Kidney capillary endothelial cell (primary cell): ENCODE measurements around the gene DES.

ENCODE experiments used
- DNase-seq: peaks from one replicate; pipeline ENCODE4 v3.0.0-alpha.2; 2018; ENCODE audit warnings: low spot score

Gene DES

DNA sequence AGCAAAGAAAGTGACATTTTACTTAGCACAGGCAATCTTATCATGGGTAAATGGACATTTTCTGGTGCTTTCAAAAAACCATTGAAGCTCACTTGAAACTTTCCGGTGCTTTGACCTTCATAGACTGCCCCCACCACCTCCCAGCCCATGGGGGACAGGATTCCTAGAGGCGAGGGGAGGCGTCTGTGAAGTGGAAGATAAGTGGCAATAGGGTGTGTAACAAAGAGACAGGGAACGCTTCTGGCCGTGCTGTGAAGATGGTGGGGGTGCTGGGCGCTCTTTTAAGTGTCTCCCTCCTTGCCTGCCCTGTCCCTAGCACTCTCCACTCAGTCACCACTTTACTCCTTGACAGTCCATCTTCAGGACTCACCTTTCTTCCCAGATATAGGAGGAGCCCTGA is 57.1 kb downstream of the DES start:
- DNase-seq, result no peak

DNA sequence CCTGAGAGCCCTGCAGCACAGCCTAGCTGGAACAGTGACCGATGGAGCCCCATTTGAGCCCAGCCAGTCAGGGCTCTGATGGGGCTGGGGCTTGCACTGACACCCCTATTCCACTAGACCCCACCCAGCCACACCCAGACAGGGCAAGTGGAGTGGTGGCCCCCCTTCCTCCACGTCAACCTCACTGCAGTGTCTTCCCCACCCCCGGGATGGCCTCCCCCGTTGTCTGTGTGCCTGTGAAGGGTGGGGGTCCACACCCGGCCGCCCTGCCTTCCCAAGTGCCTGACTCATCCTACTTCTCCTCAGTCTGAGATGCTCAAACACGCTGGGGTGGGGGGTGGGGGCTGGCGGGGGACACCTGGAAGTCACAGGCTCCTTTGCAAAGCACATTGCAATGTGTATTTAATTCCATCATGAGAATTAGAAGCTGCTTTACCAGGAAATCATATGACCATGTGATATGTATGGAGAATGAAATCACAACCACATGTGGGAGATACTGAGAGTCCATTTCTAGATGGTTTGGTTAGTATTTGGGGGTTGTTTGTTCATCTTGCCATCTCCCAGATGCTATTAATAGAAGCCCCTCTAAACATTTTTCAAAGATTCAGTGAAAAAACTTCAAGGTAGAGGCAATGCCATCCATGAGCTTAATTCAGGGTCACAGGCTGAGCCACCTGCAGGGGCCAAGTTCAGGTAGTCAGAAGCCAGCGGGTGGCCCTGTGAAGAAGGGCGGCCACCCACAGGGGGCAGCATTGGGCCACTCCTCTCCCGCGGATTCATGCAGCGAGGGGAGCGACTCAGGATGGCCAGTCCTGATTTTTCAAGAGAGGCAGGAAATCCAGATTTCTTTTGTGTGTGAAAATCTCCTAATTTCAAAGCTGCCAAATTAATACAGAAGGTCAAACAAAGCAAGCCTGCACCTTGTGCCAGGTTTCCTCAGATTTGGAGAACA is 57.8 kb downstream of the DES start:
- DNase-seq, result peak; percentile 52
